GM18499 (cell line): Measurements from ENCODE around the gene AVPR1B.

Source experiments
- ATAC-seq: cut with Tn5 transposase; IDR thresholded peaks from one replicate; pipeline ENCODE4 v1.9.1; 2021; ENCODE audit warnings: moderate number of reproducible peaks; ENCODE audit not compliant: insufficient read depth, unreplicated experiment

Gene AVPR1B

DNA sequence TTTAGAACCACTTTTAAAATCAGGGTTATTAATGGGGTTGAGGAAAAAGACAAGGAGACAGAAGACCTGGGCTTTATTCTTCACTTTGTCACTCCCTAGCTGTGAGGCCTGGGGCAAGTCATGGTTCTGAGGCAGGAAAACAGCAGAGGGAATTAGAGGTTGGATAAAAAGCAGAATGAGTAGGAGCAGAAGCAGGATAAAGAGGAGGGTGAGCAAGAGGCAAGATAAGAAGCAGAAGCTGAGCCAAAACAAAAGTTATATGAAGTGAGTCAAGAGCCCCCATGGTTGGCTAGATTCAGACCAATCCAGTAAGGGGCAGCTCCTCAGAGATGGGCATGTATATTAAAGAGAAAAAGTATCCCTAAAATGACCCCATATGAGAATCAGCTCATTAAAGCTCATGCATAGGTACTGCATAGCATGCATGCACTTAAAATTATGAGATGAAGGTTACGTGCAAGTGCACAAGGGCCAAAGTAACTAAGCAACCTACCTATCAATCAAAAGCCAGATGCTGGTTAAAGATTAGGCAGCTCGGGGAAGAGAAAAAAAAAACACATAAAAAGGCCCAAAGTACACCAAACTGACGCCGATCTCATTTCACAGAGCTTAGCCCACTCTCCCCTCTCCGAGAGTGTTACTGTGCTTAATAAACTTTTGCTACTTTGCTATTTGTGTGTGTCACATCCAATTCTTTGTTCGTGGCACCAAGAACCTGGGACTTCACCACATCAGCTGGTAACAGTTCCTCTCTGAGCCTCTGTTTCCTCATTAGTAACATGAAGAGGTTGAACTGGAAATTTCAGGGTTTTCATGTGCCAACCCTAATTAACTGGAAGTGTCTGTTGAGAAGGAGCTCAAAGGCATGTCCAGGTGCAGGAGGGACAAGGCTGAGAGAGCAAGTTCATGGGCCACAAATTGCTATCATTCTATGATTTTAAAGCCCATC lies 2.2 kb downstream of the AVPR1B start:
- ATAC-seq = no peak

DNA sequence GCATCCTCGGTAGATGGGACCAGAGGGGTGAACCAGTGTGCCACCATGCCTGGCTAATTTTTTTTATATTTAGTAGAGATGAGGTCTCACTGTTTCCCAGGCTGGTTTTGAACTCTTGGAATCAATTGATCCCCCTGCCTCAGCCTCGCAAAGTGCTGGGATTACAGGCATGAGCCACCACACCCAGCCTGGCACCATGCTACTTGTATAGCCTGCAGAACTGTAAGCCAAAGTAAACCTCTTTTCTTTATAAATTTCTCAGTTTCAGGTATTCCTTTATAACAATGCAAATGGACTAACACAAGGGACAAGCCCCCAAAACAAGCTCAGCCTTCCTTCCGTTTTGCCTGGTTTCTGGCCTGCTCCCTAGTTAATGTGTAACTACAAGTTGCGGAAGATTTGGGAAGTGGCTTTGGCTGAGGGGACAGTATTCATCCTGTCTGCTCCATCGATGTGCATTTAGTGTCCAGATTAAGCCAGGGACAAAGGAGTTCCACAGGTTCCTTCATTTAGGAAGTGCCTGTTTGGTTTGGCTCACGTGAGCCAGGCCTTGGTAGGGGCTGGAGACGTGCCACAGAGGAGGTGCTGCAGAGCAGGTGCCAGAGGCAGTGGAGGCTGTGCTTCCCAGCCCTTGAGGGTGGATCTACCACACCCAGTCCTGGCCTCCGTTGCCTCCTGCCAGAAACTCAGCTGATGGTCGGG lies 4.4 kb downstream of the AVPR1B start:
- ATAC-seq = no peak

DNA sequence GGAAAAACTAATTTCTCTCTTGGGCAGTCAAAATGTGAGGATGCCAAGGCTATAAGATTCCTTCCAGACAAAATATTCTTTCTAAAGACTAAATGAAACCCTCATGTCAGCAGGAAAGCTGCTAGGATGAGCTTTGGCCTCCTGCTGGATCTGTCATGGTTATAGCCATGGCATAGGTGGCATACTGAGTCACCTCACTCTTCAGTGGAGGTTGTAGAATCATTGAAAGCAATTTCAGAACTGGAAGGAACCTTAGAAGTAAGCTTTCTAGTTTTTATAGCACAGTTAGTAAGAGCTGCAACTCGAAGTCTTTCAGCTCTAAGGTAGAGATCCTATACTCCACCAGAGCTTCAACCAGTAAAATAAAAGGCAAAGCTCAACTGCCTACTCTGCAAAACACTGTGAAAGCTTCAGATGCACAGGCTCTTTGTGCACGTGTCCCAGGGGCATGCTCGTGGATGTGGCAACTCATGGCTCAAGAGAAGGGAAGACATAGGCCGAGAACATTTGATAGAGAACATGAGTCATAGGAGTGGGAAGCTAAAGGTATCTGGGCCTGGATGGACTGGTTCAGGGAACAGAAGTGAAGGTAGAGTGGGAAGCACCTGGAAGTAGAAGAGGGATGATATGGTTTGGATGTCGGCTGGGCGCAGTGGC lies 5.8 kb downstream of the AVPR1B start:
- ATAC-seq = no peak

DNA sequence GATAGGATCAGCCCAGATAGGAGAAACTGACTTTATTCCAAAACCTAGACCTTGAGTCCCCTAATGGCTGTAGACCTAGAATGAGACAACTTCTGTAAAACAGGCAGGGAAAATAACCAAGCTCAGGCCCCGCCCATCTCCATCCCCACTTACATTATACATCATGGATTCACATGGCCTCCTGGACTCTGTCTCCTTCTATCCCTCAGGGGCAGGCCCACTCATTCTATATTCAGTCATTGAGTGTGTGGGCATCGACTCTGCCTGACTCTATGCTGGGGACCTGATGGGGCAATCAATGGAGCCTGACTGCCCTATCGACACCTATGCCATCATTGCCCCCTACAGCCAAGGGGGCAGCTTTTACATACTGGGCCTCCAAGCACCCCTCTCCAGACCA lies 6.4 kb downstream of the AVPR1B start:
- ATAC-seq = no peak

DNA sequence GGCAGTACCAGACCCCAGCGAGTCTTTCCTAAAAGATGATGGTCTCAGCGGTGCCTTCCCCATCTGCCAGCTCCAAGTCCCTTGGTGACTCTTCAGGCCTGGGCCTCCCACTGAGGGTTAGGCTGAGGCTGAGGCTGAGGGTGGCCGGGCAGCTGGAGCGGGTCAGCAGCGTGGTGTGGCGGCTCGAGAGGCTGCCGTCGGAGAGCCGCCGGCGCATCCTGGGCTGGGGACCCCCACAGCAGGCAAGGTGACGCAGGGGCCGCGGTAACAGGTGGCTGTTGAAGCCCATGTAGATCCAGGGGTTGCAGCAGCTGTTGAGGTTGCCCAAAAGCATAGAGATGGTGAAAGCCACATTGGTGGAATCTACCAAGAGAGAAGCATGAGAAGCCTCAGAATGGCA lies 7.0 kb downstream of the AVPR1B start:
- ATAC-seq = no peak

DNA sequence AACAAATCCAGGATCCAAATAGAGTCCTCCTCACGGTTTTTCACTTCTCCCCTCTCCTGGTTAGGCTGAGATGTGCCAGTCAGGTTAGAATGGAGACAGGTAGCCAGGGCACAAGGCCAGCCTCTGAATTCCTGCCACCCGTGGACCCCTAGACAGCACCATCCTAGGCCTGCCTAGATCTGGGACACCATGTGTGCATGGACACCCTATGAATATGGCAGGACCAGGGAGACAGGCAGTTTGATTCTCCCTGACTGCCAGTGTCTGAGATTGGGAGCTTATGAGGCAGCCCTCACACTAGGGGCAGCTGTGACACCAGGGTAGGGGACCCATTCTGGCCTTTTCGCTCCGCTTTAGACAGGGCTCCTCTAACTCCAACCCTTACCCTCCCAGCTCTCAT lies 7.5 kb downstream of the AVPR1B start:
- no peak for ATAC-seq

DNA sequence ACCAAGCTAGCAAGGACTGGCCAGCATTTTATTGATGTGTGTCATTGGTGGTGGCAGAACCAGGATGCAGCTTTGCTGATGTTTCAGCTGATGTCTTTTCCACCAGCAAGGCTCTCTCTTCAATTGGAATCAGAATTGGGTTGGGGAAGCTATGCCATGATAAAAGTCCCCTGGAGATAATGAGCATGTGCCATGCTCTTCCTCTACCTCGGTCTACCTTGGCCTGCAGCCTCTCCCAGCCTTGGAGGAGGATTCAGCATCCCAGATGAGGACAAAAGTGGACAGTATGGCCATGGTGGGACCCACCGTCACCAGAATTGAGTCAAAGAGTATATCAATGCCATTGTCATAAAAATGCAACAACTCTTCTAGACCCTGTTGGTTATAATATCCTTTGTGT lies 8.6 kb downstream of the AVPR1B start:
- ATAC-seq = no peak

DNA sequence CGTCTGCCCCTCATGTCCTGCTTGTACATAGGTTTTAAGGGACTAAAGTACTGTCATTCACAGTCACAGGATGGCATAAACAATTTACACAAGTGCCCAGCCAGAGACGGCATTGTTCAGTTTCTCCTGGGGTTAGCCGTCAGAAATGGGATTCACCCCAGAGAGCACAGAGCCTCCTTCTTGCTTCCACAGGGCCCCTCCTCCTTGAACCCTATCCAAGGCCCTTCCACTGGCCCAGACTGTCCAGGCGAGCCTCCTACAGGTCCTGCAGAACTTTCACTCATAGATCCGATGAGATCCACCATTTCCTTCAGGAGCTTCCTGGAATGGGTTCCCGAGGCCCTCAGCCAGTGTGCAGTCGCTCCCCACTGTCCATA lies 10.0 kb downstream of the AVPR1B start:
- ATAC-seq = no peak

DNA sequence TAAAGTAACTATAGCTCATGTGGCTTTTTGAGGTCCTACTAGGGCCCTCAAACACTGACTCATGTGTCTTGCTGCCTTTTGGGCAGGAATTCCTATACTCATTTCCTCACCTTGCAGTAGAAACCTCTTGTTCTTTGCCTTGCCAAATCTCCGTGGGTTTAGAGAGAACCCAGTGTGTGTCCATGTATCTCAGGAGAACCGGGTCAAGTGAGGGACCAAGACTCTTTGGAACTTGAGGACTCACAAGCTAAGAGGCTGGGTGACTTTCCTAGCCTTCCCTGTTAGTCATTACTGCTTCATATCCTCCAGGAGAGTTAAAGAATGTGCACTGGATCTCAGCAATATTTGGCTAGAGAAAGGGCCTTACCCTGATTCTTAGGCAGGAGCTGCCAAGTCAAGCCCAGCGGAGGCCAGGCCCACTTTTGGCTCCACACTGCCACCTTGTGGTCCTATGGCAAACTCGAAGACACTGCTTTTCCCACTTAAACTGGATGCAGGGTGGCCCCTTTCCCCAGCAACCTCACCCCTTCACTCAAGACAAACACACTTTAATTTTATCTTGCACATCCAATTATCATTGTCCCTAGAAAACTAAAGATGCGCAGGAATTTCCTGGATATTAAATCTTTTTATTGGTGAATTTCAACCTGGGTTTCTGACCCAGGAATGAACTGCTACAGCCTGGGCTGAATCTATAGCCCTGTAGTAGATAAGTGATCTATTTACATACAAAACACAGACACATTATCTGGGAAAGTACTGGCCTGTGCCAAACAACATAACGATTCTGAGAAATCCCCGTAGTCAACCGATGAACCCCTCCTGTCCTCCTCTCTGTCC lies 10.6 kb downstream of the AVPR1B start:
- ATAC-seq = no peak

DNA sequence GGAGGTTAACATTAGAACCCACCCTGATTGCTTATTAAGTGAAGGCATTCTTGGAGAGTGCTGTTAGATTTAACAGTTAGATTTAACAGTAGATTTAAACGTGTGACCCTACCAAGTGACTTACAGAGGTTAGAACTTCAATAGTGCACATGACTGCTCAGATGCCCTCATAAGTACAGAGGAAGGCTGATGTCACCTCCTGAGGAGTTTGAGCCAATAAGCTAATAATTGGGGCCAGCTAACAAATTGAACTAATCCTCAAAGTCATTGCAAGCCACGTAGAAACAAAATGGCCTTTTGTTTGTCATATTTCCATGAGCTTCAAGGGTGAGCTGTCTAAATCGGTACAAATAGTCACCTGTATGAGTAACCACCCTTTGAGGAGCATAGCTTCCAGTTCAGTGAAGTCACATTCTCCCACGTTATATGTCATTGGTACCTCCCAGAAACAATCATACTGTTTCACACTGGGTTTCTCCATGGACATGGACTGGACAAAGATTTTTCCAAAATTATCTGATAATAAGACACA lies 11.7 kb downstream of the AVPR1B start:
- no peak for ATAC-seq

DNA sequence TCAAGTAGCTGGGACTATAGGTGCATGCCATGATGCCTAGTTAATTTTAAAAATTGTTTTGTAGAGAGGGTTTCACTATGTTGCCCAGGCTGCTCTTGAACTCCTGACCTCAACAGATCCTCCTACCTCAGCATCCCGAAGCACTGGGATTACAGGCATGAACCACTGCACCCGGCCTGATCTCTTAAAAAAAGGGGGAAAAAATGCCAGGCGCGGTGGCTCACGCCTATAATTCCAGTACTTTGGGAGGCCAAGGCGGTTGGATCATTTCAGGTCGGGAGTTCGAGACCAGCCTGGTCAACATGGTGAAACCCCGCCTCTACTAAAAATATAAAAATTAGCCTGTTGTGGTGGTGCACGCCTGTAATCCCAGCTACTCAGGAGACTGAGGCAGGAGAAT lies 13.2 kb downstream of the AVPR1B start:
- ATAC-seq = no peak

DNA sequence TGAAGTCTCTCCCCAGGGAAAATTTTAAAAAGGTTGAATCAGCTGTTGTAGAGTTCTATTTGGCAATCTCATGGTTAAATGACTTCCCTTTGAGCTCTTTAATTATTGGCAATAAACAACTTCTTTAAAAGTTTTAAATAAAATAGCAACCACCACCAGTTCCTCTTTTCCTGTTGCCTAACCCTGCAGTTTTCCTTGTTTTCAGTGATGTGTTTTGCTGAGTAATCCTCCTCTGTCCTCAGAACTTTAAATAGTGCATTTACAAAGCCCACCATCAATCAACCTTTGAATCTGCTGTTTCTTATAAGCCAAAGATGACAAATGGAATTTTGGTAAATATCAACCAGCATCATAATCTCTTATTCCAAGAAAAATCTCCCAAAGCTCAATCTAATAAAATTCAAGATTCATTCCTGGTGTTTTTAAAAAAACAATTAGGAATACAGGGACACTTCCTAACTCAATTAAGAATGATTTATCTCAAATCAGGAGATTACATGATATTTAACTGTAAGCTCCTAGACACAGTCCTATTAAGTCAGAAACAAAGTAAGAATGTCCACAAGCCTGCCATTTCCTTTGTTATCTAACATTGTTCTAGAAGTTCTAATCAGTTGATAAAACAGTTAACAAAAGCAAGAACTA lies 14.8 kb downstream of the AVPR1B start:
- no peak for ATAC-seq

DNA sequence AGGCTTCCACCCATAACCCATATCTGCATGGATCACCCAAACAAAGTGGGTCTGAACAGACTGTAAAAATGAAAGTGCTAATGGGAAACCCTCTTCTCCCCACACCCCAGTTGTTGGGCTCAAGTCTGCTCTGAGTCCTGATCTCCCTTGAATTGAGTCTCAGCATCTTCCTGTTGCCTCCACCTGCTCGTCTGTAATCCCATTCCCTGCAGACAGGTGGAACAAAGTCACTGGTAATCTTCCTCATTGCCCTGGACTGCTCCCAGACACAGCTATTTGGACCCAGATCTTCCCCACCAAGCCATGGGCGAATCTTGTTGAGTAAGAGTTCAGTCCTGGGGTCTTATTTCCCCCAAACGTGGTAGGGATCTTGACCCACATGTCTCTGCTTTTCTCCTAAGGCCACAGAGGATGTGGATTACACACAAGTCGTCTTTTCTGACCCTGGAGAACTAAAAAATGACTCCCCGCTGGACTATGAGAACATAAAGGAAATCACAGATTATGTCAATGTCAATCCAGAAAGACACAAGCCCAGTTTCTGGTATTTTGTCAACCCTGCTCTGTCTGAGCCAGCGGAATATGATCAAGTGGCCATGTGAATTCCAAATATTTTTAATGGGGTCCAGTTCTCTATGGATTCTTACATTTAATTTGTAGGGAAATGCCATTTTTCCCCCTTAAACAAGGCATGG lies 15.7 kb downstream of the AVPR1B start:
- ATAC-seq = no peak

DNA sequence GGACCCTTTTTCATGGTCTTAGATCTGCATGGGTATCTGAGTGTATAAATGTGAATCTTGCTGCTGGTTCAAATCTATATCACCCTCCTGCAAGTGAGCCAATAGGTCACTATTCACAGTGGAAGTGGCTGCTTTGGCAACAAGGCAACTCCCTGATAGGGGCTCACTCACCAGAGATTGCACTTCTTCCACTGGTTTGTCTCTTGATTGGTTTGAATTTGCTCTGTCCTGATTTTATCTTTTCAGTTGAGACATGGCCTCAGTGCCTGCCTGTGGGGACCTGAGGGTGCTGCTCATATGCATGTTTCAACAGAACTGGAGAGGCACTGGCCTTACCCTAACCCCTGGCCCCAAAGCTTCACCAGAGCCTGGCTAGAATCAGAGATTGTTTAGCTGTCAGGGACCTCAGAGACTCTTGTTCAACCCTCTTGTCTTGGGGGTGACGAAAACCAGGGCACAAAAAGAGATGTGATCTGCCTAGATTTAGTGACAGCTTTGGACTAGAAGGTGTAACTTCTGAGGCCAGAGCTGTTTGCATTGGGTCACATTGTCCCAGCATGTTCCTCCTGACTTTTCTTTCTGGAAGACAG lies 16.9 kb downstream of the AVPR1B start:
- ATAC-seq = no peak

DNA sequence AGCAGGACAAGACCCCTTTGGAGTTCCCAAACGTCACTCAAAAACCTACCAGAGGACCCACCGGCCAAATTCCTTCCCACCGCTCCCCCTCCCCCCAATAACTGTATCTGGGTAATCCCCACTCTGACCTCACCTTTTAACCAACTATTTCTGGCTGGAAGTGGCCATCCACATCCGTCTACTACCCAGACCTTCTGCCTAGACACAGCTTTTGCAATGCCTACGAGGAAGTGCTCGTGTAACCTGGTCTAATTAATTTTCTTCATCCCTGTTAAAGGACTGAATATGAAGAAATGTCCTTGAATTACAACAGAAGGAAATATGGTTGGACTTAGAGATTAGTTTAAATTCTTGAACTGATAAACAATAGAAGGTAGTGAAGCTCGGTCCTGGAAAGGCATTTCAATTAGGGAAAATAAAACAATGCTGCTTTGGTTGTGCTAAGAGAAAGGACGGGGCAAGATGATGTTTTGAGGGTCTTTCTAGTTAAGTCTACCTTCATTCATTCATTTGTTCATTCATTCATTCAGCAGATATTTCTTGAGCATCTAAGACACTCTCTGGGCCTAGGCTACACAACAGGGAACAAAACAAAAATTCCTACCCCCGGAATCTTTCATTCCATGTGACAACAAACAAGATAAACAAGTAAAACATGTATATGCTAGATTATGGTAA lies 18.8 kb downstream of the AVPR1B start:
- no peak for ATAC-seq

DNA sequence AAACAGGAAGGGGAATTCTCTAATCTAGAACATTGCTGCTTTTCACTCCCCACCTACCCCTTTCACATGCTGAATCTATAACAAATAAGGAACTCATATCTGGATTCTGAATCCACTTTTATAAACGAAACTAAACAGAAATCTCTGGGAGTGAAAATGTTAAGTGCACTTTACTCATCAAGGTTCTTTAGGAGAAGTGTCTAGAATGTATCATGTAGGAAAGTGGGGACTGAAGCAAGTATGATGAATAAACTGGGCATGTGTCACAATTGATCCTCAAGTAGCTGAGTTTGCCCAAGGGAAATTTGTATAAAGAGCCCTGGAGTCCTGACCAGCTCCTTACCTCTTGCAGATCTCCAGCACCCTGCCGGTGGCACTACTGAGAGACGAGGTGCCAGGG lies 19.8 kb downstream of the AVPR1B start:
- no peak for ATAC-seq

DNA sequence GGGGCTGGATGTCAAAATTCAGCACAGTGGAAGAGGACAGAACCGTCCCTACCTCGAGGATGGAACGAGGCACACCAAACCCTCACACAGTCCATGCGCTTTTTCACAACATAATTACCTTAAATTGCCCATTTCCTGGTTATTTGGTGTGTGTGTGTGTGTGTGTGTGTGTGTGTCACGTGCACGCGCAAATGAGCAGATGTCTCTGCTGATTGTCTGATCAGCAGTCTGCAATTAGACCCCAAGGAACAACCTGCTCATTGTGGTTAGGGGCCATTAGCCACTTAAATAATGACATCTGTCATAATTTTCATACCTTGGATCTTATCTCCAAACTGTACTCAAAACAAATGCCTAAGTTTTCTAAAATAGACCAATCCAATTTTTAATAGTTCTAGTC lies 23.2 kb downstream of the AVPR1B start:
- ATAC-seq = no peak

DNA sequence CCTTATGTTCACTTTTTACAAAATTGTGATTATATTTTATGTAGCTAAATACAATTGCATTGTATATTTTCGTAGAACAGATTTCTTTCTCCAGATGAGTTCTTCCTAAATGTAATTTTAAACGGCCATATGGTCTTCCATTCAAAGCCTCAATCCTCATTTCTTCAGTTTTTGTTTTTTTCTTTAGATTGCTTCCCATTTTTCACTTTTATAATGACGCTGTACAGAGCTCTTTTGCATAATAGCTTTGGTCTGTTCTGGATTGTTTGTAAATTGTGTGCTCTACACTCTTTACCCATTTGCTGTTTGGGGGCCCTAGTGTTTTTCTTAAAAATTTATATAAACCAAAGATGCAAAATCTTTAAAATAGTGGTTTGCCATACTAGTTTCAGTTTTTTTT lies 27.8 kb downstream of the AVPR1B start:
- no peak for ATAC-seq
